Smooth muscle cell (in vitro differentiated cells): Measurements from ENCODE around the gene NFKB1. TPM values are rescaled to one million over a fixed set of nuclear protein-coding genes. Genes with fewer than 3 reads are reported as not detected.

Experiments
- polyA plus RNA-seq: library from polyadenylated mRNA; unstranded; fragments of >200 nt; fragmentation: Nextera tagmentation; extraction: Ambion mirVana; gene quantifications from 2 replicates; pipeline ENCODE4 v1.2.1, GENCODE V29; 2016
- total RNA-seq: library from RNA; depleted of rRNA; stranded (reverse); fragments of >200 nt; gene quantifications from 2 replicates; pipeline ENCODE4 v1.2.3, GENCODE V29; 2014

Gene NFKB1
- total and polyA plus RNA-seq, 2 experiments from 2014 or later: 15.6 to 16.1 TPM

Other genes with a start within 250 kb of the NFKB1 start
- 16.1 and 16.2 TPM in 2 replicates for gene SLC39A8, start 155.9 kb upstream of the NFKB1 start, total RNA-seq
- gene SLC39A8, start 155.9 kb upstream of the NFKB1 start, polyA plus RNA-seq: 3.7 and 10.0 TPM in 2 replicates